HEK293 (cell line): ENCODE data around the gene GRK2.
A peak's percentile ranks its signal among the peaks of the same experiment; 100 is the strongest.

Source experiments
- BCL11B ChIP-seq: fragments of 450-650 bp; formaldehyde crosslinking; IDR thresholded peaks from 2 replicates; pipeline ENCODE4 v1.5.1; 2016; ENCODE audit warnings: low read depth, missing biosample characterization, missing genetic modification characterization
- GLIS2 ChIP-seq: fragments of 450-650 bp; formaldehyde crosslinking; IDR thresholded peaks from 2 replicates; pipeline ENCODE4 v1.5.1; 2016; ENCODE audit warnings: missing biosample characterization, missing genetic modification characterization
- KLF17 ChIP-seq: fragments of 450-650 bp; formaldehyde crosslinking; IDR thresholded peaks from 2 replicates; pipeline ENCODE4 v1.5.1; 2016; ENCODE audit warnings: missing biosample characterization, missing genetic modification characterization
- PRDM4 ChIP-seq: fragments of 450-650 bp; formaldehyde crosslinking; IDR thresholded peaks from 2 replicates; pipeline ENCODE4 v1.5.1; 2017; ENCODE audit warnings: missing biosample characterization, missing genetic modification characterization
- YY1 ChIP-seq: fragments of 450-650 bp; formaldehyde crosslinking; IDR thresholded peaks from 2 replicates; pipeline ENCODE4 v1.5.1; 2018; ENCODE audit warnings: missing biosample characterization, missing genetic modification characterization
- ZBTB11 ChIP-seq: fragments of 450-650 bp; formaldehyde crosslinking; conservative IDR thresholded peaks from 2 replicates; pipeline ENCODE4 v1.5.1; 2016; ENCODE audit warnings: low read depth, missing biosample characterization, missing genetic modification characterization
- ZBTB17 ChIP-seq: fragments of 450-650 bp; formaldehyde crosslinking; IDR thresholded peaks from 2 replicates; pipeline ENCODE4 v1.5.1; 2016; ENCODE audit warnings: missing biosample characterization, missing genetic modification characterization
- ZBTB6 ChIP-seq: fragments of 450-650 bp; formaldehyde crosslinking; IDR thresholded peaks from 2 replicates; pipeline ENCODE4 v1.5.1; 2017; ENCODE audit warnings: missing biosample characterization, missing genetic modification characterization
- ZNF10 ChIP-seq: fragments of 450-650 bp; formaldehyde crosslinking; IDR thresholded peaks from 2 replicates; pipeline ENCODE4 v1.5.1; 2017; ENCODE audit warnings: missing biosample characterization, missing genetic modification characterization
- ZNF138 ChIP-seq: fragments of 450-650 bp; formaldehyde crosslinking; IDR thresholded peaks from 2 replicates; pipeline ENCODE4 v1.5.1; 2016; ENCODE audit warnings: missing biosample characterization, missing genetic modification characterization, borderline replicate concordance
- ZNF148 ChIP-seq: fragments of 450-650 bp; formaldehyde crosslinking; IDR thresholded peaks from 2 replicates; pipeline ENCODE4 v1.5.0; 2017; ENCODE audit warnings: missing biosample characterization, missing genetic modification characterization, borderline replicate concordance
- ZNF23 ChIP-seq: fragments of 450-650 bp; formaldehyde crosslinking; IDR thresholded peaks from 2 replicates; pipeline ENCODE4 v1.5.1; 2016; ENCODE audit warnings: missing biosample characterization, missing genetic modification characterization, borderline replicate concordance
- ZNF48 ChIP-seq: fragments of 450-650 bp; formaldehyde crosslinking; IDR thresholded peaks from 2 replicates; pipeline ENCODE4 v1.5.1; 2016; ENCODE audit warnings: missing biosample characterization, missing genetic modification characterization
- ZNF600 ChIP-seq: fragments of 450-650 bp; formaldehyde crosslinking; IDR thresholded peaks from 2 replicates; pipeline ENCODE4 v1.5.1; 2016; ENCODE audit warnings: missing biosample characterization, missing genetic modification characterization
- ZNF610 ChIP-seq: fragments of 450-650 bp; formaldehyde crosslinking; IDR thresholded peaks from 2 replicates; pipeline ENCODE4 v1.5.1; 2016; ENCODE audit warnings: missing biosample characterization, missing genetic modification characterization, borderline replicate concordance
- ZNF629 ChIP-seq: fragments of 450-650 bp; formaldehyde crosslinking; IDR thresholded peaks from 2 replicates; pipeline ENCODE4 v1.5.1; 2017; ENCODE audit warnings: missing biosample characterization, missing genetic modification characterization
- ZNF777 ChIP-seq: fragments of 450-650 bp; formaldehyde crosslinking; IDR thresholded peaks from 2 replicates; pipeline ENCODE4 v1.5.1; 2017; ENCODE audit warnings: missing biosample characterization, missing genetic modification characterization, borderline replicate concordance
- ZNF837 ChIP-seq: fragments of 450-650 bp; formaldehyde crosslinking; IDR thresholded peaks from 2 replicates; pipeline ENCODE4 v1.5.1; 2016; ENCODE audit warnings: missing biosample characterization, missing genetic modification characterization
- TF ChIP-seq, protein P1 (sequence below): fragments of 450-650 bp; formaldehyde crosslinking; IDR thresholded peaks from 2 replicates; pipeline ENCODE4 v1.5.1; 2016; ENCODE audit warnings: missing biosample characterization, missing genetic modification characterization, borderline replicate concordance
- TF ChIP-seq, protein P2 (sequence below): fragments of 450-650 bp; formaldehyde crosslinking; IDR thresholded peaks from 2 replicates; pipeline ENCODE4 v1.5.1; 2016; ENCODE audit warnings: missing biosample characterization, missing genetic modification characterization
- TF ChIP-seq, protein P3 (sequence below): fragments of 450-650 bp; formaldehyde crosslinking; IDR thresholded peaks from 2 replicates; pipeline ENCODE4 v1.5.1; 2017; ENCODE audit warnings: missing biosample characterization, missing genetic modification characterization

The GRK2 gene

DNA sequence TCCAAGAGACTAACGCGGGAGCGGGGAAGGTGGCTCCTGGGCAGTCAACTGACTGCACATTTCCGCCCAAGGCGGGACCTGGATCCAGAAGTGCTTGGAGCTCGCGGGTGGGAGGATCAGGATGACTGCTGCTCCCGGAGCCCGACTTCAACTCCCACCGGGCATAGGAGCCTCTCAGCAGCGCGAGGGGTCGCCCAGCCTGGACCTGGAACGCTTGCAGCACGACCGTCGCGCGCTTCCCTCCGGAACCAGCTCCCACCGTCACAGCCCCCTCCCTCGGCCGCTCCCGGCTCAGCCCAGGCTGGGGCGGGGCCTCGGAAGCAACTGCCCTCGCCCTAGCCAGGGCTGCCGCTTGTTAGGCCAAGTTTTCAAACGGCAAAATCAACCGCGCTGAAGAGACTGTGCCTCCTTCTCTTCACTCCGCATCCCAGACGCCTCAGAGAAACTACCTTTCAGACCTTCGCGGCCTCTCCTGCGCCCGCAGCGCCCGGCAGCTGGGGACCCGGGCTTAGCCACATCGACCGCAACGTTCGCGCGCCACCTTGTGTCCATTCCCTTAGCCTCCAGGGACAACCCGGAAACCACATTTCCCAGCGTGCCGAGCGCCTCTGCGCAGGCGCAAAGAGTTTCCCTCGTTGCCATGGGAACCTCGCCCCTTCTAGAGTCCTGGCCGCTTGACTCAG lies 51.1 kb downstream of the GRK2 start (continued):
- TF ChIP-seq ZBTB6 (tag by site-specific recombination) (no peak), ZNF148 (tag by site-specific recombination) (no peak), ZNF10 (tag by site-specific recombination) (no peak; the same call in 1 of the 2 replicates), ZNF600 (tag by site-specific recombination) (peak; percentile 63), ZNF610 (tag by site-specific recombination) (peak; percentile 54; the same call in 1 of the 2 replicates), PRDM4 (tag by site-specific recombination) (peak; percentile 81), ZNF138 (tag by site-specific recombination) (no peak), ZNF23 (tag by site-specific recombination) (no peak), ZBTB11 (tag by site-specific recombination) (peak; percentile 90), ZNF777 (tag by site-specific recombination) (peak; percentile 60; the same call in 1 of the 2 replicates), ZNF629 (tag by site-specific recombination) (peak; percentile 69), ZNF837 (no peak), BCL11B (tag by site-specific recombination) (peak; percentile 63), ZNF48 (tag by site-specific recombination) (no peak), GLIS2 (tag by site-specific recombination) (0 out of 2 replicates have a peak, but pooled peaks have one; percentile 54), ZBTB17 (tag by site-specific recombination) (peak; percentile 84), YY1 (tag by site-specific recombination) (peak; percentile 17; the same call in 1 of the 2 replicates), KLF17 (tag by site-specific recombination) (peak; percentile 30; the same call in 1 of the 2 replicates)
- TF ChIP-seq, protein P1, sequence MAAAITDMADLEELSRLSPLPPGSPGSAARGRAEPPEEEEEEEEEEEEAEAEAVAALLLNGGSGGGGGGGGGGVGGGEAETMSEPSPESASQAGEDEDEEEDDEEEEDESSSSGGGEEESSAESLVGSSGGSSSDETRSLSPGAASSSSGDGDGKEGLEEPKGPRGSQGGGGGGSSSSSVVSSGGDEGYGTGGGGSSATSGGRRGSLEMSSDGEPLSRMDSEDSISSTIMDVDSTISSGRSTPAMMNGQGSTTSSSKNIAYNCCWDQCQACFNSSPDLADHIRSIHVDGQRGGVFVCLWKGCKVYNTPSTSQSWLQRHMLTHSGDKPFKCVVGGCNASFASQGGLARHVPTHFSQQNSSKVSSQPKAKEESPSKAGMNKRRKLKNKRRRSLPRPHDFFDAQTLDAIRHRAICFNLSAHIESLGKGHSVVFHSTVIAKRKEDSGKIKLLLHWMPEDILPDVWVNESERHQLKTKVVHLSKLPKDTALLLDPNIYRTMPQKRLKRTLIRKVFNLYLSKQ (tag by site-specific recombination), result no peak
- TF ChIP-seq, protein P2, sequence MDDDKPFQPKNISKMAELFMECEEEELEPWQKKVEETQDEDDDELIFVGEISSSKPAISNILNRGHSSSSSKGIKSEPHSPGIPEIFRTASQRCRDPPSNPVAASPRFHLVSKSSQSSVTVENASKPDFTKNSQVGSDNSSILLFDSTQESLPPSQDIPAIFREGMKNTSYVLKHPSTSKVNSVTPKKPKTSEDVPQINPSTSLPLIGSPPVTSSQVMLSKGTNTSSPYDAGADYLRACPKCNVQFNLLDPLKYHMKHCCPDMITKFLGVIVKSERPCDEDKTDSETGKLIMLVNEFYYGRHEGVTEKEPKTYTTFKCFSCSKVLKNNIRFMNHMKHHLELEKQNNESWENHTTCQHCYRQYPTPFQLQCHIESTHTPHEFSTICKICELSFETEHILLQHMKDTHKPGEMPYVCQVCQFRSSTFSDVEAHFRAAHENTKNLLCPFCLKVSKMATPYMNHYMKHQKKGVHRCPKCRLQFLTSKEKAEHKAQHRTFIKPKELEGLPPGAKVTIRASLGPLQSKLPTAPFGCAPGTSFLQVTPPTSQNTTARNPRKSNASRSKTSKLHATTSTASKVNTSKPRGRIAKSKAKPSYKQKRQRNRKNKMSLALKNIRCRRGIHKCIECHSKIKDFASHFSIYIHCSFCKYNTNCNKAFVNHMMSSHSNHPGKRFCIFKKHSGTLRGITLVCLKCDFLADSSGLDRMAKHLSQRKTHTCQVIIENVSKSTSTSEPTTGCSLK (tag by site-specific recombination), result no peak
- TF ChIP-seq, protein P3, sequence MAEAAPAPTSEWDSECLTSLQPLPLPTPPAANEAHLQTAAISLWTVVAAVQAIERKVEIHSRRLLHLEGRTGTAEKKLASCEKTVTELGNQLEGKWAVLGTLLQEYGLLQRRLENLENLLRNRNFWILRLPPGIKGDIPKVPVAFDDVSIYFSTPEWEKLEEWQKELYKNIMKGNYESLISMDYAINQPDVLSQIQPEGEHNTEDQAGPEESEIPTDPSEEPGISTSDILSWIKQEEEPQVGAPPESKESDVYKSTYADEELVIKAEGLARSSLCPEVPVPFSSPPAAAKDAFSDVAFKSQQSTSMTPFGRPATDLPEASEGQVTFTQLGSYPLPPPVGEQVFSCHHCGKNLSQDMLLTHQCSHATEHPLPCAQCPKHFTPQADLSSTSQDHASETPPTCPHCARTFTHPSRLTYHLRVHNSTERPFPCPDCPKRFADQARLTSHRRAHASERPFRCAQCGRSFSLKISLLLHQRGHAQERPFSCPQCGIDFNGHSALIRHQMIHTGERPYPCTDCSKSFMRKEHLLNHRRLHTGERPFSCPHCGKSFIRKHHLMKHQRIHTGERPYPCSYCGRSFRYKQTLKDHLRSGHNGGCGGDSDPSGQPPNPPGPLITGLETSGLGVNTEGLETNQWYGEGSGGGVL, result peak; percentile 27; the same call in 1 of the 2 replicates
